GM12873 (cell line): ENCODE measurements around the gene LCLAT1.

Experiments
- TF ChIP-seq, protein P1 (sequence below): IDR thresholded peaks from 2 replicates; pipeline ENCODE4 v1.5.1; 2012; ENCODE audit warnings: low read depth, mild to moderate bottlenecking, moderate library complexity, low read length, control low read depth; ENCODE audit not compliant: insufficient read depth; ENCODE audit errors: missing control alignments

Gene LCLAT1

DNA sequence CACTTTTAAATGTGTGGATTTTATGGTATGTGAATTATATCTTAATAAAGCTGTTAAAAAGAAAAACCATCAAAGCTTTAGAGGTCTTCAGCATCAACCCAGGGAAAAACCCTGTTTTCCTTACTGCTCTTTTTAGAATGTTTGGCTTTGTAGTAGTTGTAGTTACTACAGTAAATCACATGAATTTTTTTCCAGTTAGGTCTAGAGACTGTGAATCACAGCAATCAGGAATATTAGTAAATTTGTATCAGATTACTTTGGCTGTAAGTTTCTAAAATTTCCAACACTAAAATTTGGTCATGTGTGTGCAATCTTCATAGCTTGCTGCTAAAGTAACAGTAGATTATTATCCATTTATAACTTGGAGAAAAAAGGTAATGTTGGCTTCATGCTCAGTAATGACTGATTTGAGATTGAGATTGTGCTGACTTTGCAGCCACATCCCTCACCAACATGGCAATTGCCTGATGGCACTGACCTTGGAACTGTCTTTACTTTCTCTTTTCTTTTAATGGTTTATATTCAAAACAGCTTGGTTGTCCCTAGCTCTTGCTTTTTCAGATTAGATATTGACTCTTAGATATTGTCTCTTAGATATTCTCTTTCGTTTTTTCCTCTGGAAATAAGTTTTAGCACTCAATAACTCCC lies 41.1 kb downstream of the LCLAT1 start:
- TF ChIP-seq, protein P1, sequence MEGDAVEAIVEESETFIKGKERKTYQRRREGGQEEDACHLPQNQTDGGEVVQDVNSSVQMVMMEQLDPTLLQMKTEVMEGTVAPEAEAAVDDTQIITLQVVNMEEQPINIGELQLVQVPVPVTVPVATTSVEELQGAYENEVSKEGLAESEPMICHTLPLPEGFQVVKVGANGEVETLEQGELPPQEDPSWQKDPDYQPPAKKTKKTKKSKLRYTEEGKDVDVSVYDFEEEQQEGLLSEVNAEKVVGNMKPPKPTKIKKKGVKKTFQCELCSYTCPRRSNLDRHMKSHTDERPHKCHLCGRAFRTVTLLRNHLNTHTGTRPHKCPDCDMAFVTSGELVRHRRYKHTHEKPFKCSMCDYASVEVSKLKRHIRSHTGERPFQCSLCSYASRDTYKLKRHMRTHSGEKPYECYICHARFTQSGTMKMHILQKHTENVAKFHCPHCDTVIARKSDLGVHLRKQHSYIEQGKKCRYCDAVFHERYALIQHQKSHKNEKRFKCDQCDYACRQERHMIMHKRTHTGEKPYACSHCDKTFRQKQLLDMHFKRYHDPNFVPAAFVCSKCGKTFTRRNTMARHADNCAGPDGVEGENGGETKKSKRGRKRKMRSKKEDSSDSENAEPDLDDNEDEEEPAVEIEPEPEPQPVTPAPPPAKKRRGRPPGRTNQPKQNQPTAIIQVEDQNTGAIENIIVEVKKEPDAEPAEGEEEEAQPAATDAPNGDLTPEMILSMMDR, result no peak

GRCh38 chr2:30491225-30491624 lies 44.2 kb downstream of the LCLAT1 start:
- TF ChIP-seq, protein P1, result no peak

DNA sequence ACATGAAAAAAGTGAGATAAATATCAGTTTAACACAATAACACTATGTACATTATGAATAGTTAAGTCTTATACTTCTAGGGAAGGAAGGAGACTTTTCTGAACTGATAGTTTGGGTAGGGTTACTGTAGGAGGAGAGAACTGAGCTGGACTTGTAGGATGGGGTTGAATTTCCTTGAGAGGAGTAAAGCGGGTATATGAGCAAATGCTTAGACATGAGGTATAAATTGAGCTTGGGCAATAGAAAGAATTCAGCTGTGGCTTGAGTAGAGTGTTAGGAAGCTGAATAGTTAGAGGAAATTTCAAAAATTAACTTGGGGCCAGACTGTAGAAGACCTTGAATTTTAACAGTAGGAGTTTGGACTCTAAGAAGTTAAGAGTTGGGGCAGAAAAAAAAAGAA lies 45.1 kb downstream of the LCLAT1 start:
- TF ChIP-seq, protein P1, result no peak

DNA sequence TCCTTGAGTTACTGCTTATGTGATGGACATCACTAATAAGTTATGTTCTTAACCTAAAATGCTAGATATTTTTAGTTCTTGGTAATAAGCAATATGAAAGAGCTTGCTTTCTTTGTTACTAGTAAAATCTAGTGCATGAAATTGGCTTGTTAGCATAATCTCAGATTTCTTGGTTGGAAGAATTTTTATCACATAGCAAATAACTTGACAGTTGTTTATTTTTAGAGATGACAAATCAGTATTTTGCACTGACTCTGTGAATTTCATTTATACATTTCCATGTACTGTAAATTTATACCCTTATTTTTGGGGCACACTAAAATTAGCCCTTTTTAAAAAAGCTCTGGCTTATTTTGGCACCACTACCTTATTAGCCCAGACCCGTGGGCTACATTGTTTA lies 45.6 kb downstream of the LCLAT1 start:
- TF ChIP-seq, protein P1, result no peak

- TF ChIP-seq, protein P1, result no peak
These were observed 46.4 kb downstream of the LCLAT1 start for GRCh38 chr2:30493440-30493839.

DNA sequence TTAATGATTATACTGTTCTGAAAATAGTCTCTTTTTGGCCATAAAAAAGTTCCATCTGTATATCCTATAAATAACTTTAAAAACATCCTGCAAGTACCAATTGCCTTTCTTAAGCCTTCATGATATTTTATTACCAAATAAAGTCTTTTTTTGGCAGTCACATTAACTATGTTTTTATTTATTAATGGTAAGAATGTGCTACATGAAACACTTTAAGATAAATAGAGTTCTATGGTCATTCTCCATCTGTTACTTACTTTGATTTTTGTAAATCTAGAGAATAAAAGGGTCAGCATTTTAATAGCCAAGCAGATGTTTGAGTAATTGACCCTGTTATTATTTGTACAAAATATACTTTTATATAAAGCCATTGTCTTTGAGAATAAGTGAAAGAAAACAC lies 52.6 kb downstream of the LCLAT1 start:
- TF ChIP-seq, protein P1, result no peak

DNA sequence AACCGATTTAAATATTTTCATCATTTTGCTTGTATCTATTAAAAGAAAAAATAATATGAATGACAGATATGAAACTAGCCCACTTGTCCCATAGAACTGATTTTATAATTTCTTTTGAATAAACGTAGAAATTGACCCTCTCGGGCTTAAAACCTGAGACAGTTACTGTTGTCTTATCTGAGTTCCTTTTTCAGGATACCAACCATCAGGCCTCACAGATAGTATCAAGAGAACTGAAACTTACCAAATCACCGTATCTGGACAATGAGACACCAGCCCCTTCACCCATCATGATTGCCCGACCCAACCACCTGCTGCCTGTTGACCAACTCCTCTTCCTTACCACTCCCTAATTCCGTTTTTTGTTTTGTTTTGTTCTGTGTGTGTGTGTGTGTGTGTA lies 53.7 kb downstream of the LCLAT1 start:
- TF ChIP-seq, protein P1, result no peak
